Measurements from ENCODE around the gene SLC2A8.
A peak's percentile ranks its signal among the peaks of the same experiment; 100 is the strongest.

The SLC2A8 gene

GRCh38 chr9:127424676-127424999 is 27.7 kb downstream of the SLC2A8 start:
- ChIA-PET CTCF (interaction anchor here (1.4 to 1.8 kb wide), 2 partner anchors 141 to 209 kb away, joined by 4 to 5 read pairs; no protein-coding TSS in a partner anchor), POLR2A (interaction anchor here (1.0 to 2.6 kb wide), 3 partner anchors 25 to 28 kb away, joined by 5 to 19 read pairs (median 5); partner anchors contain the start of genes LRSAM1, RPL12 and SLC2A8)
- no peak for TF ChIP-seq CTCF (IDR thresholded peaks at IDR 0.05; ENCODE audit: insufficient read depth, low read length, missing control alignments)
- no peak for DNase-seq (ENCODE audit: low read depth, low spot score)
- peak overlapping the region; percentile 94 for H3K4me3 ChIP-seq (ENCODE audit: low read depth, low read length)

GRCh38 chr9:127426756-127427155 is 29.8 kb downstream of the SLC2A8 start:
- ChIA-PET CTCF (no interaction called here), POLR2A (no interaction called here)
- DNase-seq (ENCODE audit: low read depth, low spot score) = no peak
- H3K4me3 ChIP-seq (ENCODE audit: low read depth, low read length) = no peak overlapping the region
- no peak for TF ChIP-seq CTCF (IDR thresholded peaks at IDR 0.05; ENCODE audit: insufficient read depth, low read length, missing control alignments)

GRCh38 chr9:127428348-127428747 is 31.4 kb downstream of the SLC2A8 start:
- DNase-seq (ENCODE audit: low read depth, low spot score) = no peak
- TF ChIP-seq CTCF (IDR thresholded peaks at IDR 0.05; ENCODE audit: insufficient read depth, low read length, missing control alignments) = no peak
- H3K4me3 ChIP-seq (ENCODE audit: low read depth, low read length) = no peak overlapping the region
- ChIA-PET CTCF (no interaction called here), POLR2A (no interaction called here)

- ChIA-PET CTCF (interaction anchor here (1.3 kb wide), 1 partner anchor 10 kb away, joined by 4 read pairs; no protein-coding TSS in a partner anchor), POLR2A (no interaction called here)
- H3K4me3 ChIP-seq (ENCODE audit: low read depth, low read length) = no peak overlapping the region
- no peak for DNase-seq (ENCODE audit: low read depth, low spot score)
- TF ChIP-seq CTCF (IDR thresholded peaks at IDR 0.05; ENCODE audit: insufficient read depth, low read length, missing control alignments) = no peak
Measured at GRCh38 chr9:127430415-127430814, 33.4 kb downstream of the SLC2A8 start.

DNA sequence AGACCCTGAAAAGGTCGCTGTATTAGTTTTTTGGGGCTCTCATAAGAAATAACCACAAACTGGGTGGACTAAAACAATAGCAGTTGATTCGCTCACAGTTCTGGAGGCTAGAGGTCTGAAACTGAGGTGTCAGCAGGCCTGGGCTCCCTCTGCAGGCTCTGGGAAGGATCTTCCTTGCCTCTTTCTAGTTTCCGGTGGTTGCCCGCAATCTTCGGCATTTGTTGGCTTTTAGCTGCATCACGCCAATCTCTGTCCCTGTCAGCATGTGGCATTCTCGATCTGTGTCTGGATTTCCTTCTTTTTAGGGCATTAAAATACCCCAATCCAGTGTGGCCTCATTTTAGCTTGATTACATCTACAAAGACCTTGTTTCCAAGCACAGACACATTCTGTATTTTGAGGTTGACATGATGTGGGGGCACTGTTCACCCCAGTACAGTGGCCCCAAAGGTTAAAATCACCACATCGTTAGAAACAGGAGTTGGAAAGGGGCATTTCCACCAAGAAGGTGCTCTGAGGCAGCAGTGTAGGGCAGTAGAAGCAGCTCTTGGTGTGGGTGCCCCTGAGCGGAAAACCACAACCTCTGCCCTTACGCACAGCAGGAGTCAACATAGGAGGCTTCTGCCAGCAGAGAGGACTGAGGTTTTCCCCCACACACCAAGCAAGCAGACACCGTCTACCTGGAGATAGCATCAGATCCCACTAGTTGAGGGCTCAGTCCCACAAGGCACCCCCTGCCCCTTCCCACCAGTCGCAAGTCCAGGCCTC is 40.7 kb downstream of the SLC2A8 start:
- no peak overlapping the region for H3K4me3 ChIP-seq (ENCODE audit: low read depth, low read length)
- DNase-seq (ENCODE audit: low read depth, low spot score) = no peak
- ChIA-PET POLR2A (no interaction called here), CTCF (no interaction called here)
- peak; percentile 6 for TF ChIP-seq CTCF (IDR thresholded peaks at IDR 0.05; ENCODE audit: insufficient read depth, low read length, missing control alignments)

DNA sequence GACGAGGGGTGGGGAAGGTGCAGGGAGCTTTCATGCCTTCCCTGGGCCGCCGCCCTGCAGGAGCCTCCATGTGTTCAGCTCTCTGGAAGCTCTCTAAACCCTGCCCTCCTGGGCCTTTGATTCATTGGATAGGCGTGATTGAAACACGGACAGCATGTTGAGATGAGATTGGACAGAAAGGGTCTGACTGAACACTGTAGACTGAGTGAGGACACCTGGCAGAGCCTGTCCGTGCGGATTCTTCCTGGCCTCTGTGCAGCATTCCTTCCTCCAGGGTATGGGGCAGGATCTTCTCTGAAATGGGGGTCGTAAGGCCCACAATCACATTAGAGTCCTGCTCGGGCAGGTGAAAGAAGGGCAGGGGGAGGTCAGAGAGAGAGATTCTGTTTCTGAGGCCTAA is 41.4 kb downstream of the SLC2A8 start:
- no peak for TF ChIP-seq CTCF (IDR thresholded peaks at IDR 0.05; ENCODE audit: insufficient read depth, low read length, missing control alignments)
- H3K4me3 ChIP-seq (ENCODE audit: low read depth, low read length) = no peak overlapping the region
- ChIA-PET CTCF (no interaction called here), POLR2A (no interaction called here)
- DNase-seq (ENCODE audit: low read depth, low spot score) = no peak
